GM19455 (cell line): ENCODE results near the gene SLC4A2.
A peak's percentile ranks its signal among the peaks of the same experiment; 100 is the strongest.

ENCODE experiments used
- ATAC-seq: cut with Tn5 transposase; IDR thresholded peaks from one replicate; pipeline ENCODE4 v1.9.1; 2021; ENCODE audit not compliant: unreplicated experiment

SLC4A2 gene

DNA sequence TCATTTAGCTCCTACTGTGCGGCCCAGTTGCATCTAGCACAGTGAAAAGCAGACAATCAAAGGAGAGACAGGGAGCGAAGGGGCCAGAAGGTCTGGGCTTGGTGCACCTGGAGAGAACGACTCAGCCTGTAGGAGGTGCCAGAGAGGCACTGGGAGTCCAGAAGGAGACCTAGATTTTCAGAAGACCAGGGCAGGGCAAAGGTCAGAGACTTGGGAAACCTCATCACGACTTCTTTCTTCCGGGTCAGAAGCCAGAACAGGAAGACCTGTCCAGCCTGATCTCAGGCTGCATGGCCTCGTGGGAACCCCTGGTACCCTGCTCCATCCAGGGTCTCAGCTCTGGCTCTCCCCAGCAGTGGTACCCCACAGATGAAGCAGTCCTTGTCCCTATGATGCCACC is 32.0 kb downstream of the SLC4A2 start:
- ATAC-seq = no peak

DNA sequence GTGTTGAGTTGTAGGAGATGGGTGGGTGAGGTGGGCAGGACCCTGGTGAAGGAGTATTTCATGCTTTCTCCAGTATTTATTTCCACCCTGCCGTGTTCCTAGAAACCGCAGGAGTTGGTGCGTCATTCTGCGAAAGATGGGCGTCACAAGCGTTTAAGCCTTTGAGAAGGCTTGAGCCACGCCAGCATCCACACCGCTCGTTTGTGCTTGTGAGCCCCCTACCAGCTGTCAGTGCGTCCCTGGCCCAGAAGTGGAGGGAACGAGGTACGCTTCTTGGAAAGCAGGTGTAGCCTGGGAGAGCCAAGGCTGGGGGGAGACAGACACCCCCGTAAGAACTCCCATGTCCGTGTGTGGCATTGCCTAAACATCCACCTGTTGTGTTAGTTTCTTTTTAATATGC is 32.6 kb downstream of the SLC4A2 start:
- ATAC-seq = no peak

DNA sequence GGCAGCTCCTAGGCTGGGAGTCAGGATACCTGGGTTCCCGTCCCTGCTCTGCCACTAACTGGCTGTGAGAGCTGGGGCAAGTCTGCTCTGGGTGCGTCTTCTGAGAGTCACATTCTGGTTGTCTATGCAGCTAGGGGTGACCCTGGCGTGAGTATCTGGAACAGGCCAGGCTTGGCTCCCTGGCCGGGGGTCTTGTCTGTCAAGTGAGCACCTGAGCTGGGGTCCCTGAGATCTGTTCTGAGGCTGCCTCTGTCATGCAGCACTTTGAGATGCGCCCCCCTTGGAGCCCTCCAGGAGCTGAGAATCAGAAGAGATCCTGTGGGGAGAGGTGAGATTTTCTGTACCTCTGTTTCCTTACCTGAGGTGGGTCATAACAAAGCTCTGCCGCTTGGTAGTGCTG is 34.4 kb downstream of the SLC4A2 start:
- ATAC-seq = no peak

DNA sequence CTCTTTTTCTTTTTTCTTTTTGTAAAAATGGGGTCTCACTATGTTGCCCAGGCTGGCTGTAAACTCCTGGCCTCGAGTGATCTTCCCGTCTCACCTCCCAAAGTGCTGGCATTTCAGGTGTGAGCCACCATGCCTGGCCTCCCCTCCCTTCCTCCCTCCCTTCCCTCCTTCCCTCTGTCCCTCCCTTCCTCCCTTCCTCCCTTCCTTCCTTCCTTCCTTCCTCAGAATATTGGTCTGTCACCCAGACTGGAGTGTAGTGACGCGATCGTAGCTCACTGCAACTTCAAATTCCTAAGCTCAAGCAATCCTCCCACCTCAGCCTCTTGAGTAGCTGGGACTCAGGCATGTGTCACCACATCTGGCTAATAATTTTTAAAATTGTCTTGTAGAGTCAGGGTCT is 35.3 kb downstream of the SLC4A2 start:
- ATAC-seq = no peak

- ATAC-seq = no peak
Measured at GRCh38 chr7:151095123-151095797, 35.9 kb downstream of the SLC4A2 start.

- ATAC-seq = no peak
Measured at GRCh38 chr7:151095828-151096475, 36.6 kb downstream of the SLC4A2 start.

- ATAC-seq = no peak
Measured at GRCh38 chr7:151099486-151100211, 40.3 kb downstream of the SLC4A2 start.

- no peak for ATAC-seq
Measured at GRCh38 chr7:151100921-151101320, 41.5 kb downstream of the SLC4A2 start.

DNA sequence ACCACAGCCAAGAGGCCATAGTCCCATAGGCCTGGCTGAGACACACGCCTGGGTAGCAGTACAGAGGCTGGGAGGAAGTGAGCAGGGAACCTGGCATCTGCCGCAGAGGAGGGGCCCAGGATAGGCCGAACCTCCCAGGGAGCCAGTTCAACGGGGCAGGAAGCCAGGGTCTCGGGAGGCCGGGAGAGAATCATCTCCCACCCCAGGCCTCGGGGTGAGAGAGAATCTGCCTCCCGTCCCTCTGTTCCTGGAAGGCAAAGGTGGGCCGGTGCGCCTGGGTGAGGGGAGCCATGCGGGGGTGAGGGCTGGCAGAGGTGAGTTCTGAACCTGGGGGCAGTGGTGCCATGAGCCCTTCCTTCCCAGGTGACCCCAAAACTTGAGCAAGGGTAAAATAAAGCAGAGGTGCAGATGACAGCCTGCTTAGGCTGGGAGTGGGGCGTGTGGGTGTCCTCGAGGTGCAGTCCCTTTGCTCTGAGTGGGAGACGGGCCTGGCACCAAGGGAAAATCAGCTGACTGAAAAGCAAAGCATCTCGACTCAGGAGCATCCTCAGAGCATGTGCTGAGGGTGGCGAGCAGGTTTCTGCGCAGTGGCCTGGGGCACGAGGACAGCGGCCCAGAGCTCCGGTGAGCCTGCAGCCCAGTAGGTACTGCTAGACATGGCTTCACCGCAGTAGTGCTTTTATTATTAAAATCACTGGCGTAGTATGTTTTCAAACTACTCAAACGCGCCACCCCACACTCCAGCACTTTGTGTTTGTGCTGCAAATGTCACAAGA is 42.4 kb downstream of the SLC4A2 start:
- no peak for ATAC-seq

DNA sequence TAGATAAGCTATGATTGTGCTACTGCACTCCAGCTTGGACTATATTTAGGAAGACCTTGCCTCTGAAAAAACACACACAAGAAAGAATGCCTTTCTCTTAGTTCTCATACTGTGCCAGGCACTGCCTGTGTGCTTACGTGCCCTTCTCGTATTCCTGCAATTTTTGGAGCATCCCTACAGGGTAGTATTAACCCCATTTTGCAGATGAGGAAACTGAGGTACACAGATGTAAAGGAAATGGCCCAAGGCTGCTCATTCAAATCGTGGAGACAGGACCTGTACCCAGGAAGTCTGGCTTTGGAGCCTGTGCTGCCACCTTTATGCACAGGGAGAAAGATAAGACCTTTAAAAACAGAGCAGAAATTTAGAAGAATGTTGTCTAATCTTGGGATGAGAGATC is 43.6 kb downstream of the SLC4A2 start:
- ATAC-seq = no peak

GRCh38 chr7:151103973-151104372 is 44.6 kb downstream of the SLC4A2 start:
- no peak for ATAC-seq

GRCh38 chr7:151104411-151105235 is 45.2 kb downstream of the SLC4A2 start:
- no peak for ATAC-seq

DNA sequence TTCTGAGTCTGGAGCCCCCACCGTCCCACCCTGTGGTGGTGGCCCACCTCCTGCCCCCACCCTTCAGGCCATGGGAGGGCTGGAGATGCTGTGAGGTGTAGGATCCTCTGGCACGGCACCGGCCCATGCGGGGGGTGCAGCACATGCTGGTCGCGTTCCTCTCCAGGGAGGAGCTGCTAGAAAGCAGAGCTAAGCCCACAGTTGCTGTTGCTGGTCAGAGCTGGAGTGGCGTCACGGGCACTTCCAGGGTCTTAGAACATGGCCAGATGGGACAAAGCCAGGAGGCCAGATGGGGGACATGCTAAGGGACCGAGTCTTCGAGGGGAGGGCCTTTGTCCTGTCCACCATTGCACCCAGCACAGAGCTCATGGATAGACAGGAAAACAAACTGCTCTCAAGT is 48.5 kb downstream of the SLC4A2 start:
- ATAC-seq = no peak

- ATAC-seq = no peak
Measured at GRCh38 chr7:151109094-151110048, 50.0 kb downstream of the SLC4A2 start.

- no peak for ATAC-seq
Measured at GRCh38 chr7:151110236-151110940, 51.0 kb downstream of the SLC4A2 start.

GRCh38 chr7:151110941-151111645 is 51.7 kb downstream of the SLC4A2 start:
- ATAC-seq = peak; percentile 83

DNA sequence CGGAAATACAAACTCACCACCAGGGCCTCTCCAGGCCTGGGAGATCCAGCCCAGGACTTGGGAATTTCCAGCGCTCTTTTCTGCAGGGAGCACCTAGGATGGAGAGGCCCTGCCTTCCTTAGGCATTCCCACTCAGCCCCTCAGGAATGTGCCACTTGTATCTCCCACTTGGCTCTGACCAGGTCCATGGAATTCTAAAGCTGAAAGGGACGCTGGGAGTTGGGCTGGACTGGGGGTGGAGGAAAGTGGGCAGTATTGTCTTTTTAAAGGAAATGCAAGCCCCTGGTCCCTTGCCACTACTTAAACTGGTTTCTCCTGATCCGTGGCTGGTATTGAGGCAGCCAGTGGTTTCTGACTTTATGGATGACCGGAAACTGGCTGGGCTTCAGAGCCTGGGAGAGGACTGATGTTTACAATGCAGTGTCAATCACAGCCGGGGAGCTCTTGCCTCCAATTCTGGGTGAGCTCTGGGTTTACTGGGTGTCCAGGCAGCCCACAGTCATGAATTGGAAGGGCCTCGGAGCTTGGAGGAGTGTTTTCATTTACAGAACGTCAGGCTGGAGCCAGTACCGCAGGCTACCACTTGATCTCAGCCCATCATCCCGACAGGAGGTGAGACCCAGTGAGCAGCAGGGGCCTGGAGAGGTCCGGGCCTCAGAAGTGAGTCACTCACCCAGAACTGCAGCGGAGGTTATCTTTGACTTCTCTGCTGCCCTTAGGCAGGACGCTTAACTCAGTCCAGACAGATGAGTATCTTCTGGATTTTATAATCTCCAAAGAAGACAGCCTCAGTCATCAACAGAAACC is 54.2 kb downstream of the SLC4A2 start:
- no peak for ATAC-seq
